EH (cell line): ENCODE data around the gene GPRC5A.
A peak's percentile ranks its signal among the peaks of the same experiment; 100 is the strongest.
"Not testable (repeated sequence)": the region's sequence is repeated elsewhere in the genome, so short reads cannot be mapped to it uniquely, and the experiment has no call there.

Experiments used
- DNase-seq: peaks from one replicate; pipeline ENCODE4 v3.0.0-alpha.2; 2015; ENCODE audit warnings: low read depth

GPRC5A gene, protein sequence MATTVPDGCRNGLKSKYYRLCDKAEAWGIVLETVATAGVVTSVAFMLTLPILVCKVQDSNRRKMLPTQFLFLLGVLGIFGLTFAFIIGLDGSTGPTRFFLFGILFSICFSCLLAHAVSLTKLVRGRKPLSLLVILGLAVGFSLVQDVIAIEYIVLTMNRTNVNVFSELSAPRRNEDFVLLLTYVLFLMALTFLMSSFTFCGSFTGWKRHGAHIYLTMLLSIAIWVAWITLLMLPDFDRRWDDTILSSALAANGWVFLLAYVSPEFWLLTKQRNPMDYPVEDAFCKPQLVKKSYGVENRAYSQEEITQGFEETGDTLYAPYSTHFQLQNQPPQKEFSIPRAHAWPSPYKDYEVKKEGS

DNA sequence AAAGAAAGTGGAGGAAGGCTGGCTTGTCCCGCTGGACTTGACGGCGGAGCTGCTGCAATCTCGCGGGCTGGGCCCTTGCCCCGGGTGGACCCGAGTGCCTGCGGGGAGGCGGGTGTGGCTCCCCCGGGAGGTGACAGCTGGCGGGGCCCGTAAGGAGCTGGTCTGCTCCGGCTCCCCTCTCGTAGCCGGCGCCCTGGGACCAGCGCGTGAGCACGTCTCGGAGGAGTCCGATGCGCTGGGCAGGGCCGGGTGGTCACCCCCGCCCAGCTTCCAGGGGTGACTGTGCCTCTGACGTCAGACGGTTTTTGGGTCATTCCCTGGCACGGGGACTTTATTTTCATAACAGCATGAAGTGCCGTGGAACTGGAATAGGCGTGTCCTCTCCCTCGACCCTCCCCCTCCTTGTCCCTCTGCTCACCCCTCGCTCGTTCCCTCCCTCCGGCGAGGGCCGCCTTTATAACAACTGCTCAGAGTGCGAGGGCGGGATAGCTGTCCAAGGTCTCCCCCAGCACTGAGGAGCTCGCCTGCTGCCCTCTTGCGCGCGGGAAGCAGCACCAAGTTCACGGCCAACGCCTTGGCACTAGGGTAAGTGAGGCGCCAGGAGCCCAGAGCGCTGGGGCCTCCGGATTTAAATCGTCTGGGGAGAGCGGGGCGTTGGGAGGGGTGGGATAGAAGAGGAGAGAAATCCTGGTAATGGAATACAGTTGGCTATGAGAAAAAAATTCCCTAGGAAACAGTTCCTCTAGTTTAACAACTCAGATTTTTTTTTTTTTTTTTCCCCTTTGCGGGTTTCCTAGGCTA is at the start of gene GPRC5A:
Gene GPRC5A, plus strand, starts transcription at position 483 of the 801 bp plus-strand sequence. CDS start 16,688 bp downstream, outside the sequence.
- peak; percentile 99 for DNase-seq

DNA sequence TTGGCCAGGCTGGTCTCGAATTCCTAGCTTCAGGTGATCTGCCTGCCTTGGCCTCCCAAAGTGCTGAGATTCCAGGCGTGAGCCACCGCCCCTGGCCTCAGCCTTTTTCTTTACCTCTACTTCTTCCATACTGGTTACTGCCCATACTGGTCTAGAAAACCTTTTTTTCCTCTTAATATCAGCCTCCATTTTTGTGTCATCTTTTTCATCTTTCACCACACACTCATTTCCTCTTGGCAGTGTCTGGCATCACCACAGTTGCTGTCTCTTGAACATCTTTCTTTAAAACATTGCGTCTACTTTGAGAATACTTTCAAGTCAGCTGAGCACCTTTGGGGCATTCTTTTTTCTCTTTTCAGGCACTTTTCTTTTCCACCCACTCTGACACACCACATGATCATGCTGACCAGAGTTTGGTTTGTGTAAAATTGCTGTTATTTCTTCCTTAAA is 45.5 kb upstream of the GPRC5A start:
- no peak for DNase-seq

DNA sequence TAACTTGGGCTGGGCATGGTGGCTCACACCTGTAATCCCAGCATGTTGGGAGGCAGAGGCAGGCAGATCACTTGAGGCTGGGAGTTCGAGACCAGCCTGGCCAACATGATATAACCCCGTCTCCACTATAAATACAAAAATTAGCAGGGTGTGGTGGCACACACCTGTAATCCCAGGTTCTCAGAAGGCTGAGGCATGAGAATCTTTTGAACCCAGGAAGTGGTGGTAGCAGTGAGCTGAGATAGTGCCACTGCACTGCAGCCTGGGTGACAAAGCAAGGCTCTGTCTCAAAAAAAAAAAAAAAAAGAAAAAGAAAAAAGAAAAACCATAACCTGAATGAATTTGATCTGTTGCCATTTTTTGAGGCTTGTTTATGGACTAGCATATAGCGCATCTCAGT is 44.6 kb upstream of the GPRC5A start:
- not testable (repeated sequence) for DNase-seq

DNA sequence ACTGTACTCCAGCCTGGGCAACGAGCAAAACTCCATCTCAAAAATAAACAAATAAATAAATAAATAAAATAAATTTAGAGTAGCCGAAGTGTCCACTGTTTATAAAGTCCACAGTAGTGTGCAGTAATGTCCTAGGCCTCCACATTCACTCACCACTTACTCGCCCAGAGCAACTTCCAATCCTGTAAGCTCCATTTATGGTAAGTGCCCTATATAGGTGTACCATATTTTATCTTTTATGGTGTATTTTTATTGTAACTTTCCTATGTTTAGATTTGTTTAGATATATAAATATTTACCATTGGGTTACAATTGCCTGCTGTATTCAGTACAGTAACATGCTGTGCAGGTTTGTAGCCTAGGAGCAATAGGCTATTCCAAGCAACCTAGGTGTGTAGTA is 37.9 kb upstream of the GPRC5A start:
- no peak for DNase-seq

DNA sequence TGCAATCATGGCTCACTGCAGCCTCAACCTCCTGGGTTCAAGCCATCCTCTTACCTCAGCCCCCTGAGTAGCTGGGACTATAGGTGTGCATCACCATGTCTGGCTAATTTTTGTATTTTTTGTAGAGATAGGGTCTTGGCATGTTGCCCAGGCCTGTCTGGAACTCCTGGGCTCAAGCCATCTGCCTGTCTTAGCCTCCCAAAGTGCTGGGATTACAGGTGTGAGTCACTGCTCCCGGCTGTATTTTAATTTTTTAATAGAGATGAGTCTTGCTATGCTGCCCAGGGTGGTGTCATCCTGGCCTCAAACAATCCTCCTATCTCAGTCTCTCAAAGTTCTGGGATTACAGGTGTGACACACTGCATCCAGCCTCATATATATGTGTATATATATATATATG is 31.7 kb upstream of the GPRC5A start:
- DNase-seq: peak; percentile 49

DNA sequence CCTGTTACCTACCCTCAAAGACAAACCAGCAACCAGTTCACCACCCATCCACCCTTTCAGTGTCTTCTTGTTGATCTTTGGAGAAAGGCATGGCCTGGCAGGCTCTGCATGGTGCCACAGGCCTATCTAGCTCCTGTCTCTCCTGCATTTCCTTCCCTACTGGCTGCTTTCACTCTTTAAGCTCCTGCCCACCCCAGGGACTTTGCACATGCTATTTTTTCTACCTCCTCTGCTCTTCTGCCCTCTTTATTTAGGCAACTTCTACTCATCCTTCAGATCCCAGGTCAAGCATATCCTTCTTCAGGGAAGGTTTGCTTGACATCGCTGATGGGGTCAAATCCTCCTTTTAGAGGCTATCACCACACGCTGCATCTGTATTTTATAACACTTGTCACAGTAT is 27.1 kb upstream of the GPRC5A start:
- DNase-seq: no peak

DNA sequence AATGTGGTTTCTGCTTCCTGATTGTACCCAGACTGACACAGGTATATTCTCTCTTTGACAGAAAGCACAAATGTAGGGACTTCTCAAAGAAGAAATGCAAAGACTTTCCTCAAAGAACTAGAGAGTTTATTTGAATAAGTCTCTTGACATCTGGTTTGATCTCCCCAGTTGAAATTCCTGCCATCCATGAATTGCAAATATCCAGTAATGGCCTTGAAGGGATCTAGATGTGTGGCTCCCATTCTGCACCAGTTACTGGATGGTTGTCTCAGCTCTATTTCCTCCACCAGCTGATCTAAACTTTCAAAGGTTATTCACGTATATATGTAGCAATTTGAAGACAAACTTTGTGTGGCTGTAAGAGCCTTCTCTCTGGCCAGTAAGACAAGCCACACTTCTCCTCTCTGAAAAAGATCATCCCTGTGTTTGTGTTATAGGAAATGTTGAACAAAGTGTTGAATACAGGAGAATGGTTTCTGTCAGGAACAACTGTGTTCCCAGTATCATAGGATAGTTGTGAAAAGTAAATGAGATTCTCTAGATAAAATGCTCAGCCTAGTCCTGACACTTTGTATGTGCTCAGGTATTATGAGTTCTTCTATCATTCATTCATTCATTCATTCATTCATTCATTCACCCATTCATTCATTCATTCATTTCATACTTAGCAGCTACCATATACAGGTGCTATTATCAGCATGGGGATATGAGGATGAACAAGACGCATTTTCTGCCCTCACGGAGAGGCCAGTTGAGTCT is 22.7 kb upstream of the GPRC5A start:
- DNase-seq: no peak

DNA sequence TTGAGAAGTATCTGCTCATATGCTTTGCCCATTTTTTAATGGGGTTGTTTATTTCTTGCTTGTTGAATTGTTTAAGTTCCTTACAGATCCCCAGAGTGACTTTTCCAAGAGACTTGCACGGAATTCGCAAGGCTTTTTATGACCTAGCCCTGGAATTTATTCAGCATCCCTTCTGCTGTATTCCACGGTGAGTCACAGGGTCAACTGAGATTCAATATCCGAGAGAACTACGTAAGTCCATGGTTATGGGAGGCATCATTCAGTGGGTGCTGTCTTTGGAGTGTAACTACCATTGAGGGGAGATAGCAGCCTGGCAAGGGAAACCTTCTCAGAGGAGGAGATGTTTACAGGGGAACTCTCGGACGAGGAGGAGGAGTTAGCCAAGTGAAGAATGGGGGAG is 20.9 kb upstream of the GPRC5A start:
- peak; percentile 100 for DNase-seq

DNA sequence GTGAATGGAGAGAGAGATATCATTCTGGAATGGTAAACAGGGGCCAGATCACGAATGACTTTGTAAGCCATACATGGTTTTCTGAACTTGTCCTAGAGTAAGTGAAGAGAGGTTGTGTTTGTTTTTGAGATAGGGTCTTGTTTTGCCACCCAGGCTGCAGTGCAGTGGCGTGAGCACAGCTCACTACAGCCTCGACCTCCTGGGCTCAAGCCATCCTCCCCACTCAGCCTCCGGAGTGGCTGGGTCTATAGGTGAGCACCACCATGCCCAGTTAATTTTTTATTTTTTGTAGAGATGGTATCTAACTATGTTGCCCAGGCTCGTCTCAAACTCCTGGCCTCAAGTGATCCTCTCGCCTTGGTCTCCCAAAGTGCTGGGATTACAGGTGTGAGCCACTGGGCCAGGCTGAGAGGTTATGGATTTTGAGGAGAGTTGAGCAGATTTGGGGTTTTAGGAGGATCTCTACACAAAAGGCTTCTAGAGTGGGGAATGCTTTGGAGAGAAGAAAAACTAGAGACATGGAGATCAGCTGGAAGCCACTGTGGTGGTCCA is 19.7 kb upstream of the GPRC5A start:
- DNase-seq: no peak

DNA sequence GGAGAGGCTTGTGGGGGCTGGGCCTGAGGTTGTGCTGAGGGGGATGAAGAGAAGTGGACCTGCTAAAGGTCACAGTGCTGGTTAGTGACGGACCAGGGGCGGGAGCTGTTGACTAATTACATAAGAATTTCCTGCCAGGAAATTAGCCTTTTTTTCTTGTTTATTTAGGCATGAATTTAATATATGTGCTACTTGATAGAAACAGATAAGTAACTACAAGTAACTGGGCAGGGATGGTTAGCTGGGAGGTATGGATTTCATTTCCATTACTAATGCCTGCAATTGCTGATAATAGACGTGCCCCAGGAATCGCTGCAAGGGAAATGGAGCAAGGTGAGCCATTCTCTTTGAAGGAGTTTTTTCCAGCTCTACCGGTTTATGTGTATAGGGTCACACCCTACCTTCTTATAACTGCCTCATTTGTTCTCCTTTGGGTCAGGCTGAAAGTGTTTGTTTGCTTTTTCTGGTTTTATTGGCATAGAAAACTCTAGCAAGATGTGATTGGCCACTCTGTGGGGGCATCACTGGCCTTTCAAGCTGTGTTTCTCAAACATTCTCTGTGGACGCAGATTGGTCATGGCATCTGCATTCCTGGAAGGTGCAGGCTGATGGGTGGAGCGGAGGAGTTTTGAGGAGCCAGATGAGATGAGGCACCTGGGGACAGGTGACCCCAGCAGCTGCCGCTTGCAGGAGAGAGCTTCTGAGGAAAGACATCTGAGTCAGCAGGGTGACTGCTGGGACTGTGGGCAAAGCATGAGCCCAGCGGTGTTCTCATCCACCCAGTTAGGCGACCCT is 19.0 kb upstream of the GPRC5A start:
- DNase-seq: peak; percentile 93

DNA sequence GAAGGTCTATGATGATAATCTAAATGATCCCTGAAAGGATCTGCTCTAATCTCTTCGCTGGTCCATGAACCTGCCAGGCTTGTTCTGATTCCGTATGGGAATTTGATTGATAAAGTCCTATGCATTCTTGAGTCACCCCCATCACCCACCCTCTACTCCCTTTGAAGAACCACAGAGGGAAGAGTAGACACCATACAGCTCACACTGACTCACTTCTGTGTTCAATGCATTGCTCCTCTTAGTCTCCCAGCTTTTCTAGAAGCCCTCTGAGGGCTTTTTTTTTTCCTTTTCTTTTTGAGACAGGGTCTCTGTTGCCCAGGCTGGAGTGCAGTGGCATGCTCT is 18.5 kb upstream of the GPRC5A start:
- peak; percentile 57 for DNase-seq

DNA sequence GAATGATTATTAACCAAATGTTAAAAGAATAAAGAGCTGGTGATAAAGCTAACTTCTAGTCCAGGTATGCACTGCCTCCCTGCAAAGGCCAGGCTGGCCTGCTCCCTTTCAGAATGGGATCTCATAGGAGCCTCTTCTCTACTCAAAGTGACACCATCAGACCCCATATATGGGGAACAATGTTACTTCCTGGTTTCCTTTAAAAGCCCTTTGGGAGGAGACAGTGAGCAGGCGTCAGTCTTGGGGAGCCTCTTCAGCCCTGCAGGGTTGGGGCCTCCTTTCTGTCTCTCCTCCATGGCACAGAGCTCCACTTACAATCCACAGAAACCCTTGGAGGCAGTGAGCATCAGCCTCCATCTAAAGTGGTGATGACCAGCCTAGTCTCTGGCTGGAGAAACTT is 17.3 kb upstream of the GPRC5A start:
- DNase-seq: no peak

DNA sequence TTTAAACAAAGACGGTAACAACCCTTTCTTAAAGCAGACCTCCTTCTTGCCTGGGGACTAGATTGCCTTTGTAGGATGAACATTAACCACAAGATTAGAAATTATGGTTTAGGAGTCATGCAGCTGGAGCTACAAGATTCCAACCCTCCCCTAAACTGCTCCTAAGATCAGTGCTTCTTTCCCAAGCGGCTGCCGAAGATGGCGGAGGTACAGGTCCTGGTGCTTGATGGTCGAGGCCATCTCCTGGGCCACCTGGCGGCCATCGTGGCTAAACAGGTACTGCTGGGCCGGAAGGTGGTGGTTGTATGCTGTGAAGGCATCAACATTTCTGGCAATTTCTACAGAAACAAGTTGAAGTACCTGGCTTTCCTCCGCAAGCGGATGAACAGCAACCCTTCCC is 16.1 kb upstream of the GPRC5A start:
- DNase-seq: not testable (repeated sequence)

DNA sequence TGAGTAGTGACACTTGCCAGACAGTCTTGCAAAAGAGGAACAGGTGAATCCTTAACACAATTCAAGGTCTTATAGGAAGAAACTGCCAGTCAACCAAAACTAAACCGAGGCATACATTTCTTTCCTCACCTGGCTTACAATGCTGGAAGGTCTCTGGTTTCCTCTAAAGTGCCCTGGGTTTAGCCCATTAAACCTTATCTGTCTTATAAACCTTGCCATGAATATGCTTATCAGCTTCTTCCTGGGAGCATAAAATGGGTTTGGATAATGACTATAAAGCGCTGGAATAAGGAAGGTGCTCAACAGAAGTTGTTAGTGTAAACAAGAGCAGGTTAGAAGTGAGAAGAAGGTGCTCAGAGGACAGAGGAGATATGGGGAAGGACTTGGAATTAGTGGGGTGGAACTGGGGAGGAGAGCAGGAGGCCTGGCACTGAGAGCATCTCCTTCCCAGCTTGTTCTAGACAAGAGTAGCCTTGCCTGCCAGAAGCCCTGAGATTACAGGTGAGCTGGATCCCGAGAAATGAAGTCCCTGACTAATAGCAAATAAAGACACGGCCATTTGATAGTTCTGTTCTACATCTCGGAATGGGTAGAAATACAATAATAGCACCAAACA is 14.1 kb upstream of the GPRC5A start:
- DNase-seq: no peak

DNA sequence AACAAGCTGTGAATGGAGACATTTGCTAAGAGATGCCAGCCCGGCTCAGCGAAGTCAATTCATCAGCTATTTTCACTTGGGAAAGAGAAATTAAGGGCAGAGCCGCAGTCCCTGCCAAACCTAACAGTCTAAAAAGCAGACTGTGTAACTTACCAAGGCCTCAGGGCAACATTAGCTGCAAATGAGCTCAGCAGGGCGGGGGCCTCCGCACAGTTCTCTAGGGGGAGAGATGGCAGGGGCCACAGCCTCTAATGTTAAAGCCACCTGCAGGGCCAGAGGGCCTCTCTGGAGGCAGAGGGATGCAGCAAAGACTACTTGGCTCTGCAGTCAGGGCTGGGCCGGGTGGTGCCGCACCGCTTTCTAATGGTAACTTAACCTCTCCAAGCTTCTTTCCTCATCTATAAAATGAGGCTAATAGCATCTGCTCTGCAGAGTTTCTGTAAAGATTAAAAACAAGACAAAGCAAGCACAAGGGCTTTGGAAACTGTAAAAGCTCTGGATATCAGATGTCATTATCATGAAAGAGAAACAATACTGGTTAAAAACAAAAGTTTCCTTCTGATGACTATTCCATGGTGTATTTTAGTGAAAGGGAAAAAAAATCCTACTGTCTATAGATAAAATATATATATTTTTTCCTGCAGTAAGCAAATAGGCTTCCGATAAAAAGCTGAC is 13.4 kb upstream of the GPRC5A start:
- peak; percentile 50 for DNase-seq

DNA sequence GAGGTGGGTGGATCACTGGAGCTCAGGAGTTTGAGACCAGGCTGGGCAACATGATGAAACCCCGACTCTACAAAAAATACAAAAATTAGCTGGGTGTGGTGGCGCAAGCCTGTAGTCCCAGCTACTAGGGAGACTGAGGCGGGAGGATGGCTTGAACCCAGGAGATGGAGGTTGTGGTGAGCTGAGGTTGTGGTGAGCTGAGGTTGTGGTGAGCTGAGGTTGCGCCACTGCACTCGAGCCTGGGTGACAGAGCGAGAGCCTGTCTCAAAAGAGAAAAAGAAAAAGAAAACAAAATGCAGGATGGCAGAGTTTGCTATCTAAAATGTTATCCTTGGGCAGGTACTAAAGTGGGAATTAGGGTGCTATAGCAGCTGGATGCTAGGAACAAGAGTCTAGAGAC is 10.8 kb upstream of the GPRC5A start:
- DNase-seq: no peak

DNA sequence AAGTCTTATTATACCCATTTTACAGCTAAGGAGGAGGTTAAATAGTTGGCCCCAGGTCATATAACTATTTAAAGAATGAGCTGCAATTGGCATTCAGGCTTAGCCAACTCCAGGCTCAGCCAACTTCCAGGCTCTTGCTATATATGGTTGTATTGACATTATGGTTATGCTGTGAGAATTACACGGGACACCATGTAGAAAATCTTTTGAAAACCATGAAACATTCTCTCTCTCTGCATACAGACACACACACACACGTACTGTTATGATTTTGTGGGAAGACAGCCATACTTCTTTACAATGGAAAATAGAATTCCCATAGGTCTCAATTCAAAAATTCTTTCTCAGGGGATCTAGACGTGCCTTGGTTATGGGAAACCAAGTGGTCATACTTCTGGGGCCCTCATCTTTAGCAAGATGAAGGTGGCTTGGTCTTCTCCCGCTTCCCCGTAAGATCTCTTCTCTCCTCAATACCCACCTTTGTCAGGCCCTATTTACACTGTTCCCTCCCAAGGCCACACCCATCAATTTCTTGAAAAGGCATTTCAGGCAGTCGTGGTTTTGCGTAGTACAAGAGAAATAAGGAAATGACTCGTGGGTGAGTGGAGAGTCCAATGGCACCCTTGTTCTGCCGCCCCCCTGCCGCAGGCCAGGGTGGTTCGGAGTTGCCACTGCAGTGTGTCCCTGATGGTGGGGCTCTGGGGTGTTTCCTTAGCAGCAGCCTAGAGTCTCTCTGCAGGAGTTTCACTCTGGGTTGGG is 10.0 kb upstream of the GPRC5A start:
- peak; percentile 69 for DNase-seq

DNA sequence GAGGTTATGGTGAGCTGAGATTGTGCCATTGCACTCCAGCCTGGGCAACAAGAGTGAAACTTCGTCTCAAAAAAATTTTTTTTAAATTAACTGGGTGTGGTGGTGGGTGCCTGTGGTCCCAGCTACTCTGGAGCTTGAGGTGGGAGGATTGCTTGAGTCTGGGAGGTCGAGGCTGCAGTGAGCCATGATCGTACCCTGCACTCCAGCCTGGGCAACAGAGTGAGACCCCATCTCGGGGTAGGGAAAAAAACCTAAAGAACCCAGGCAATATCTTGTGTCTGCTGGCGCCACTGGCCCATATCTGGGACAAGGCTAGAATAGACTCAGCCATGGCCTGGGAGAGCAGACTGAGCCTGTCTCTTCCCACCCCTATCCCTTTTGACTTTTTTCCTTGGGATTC is 9.1 kb upstream of the GPRC5A start:
- no peak for DNase-seq

DNA sequence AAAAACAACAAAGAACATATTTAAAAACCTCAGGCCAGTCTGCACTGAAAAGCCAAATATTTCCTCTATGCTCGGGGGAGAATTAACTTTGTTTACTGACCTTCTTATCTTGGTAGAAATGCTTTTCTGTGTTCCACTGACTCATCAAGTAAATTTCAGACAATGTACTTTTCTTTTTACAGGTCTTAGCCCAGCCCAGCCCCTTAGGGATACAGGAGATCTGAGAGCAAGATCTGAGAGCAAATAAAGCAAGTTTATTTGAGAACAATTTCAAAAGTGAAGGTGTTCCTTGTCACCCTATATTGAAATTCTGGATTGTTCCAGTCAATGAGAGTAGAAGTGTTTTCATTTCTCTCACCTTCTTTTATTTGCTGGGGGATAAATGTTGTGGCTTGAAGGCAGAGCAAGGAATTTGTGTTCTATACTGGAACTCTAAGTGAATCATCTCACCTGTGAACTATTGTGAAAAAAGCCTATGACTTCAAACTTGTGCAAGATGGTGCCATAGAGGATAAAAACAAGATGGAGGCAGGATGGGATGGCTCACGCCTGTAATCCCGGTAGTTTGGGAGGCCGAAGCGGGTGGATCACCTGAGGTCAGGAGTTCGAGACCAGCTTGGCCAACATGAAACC is 7.9 kb upstream of the GPRC5A start:
- peak; percentile 73 for DNase-seq
